GM18508 (cell line): ENCODE data around the gene FASTK.
A peak's percentile ranks its signal among the peaks of the same experiment; 100 is the strongest.
"Not testable (repeated sequence)": the region's sequence is repeated elsewhere in the genome, so short reads cannot be mapped to it uniquely, and the experiment has no call there.

Experiments
- ATAC-seq: cut with Tn5 transposase; IDR thresholded peaks from one replicate; pipeline ENCODE4 v1.9.1; 2021; ENCODE audit warnings: moderate number of reproducible peaks; ENCODE audit not compliant: insufficient read depth, unreplicated experiment

FASTK gene

GRCh38 chr7:151032936-151033863, 47.4 kb downstream of the FASTK start:
- ATAC-seq = no peak

- ATAC-seq = no peak
Measured at GRCh38 chr7:151031011-151031410, 49.6 kb downstream of the FASTK start.

GRCh38 chr7:151028948-151029501, 51.6 kb downstream of the FASTK start:
- ATAC-seq = no peak

- peak; percentile 93 for ATAC-seq
Measured at GRCh38 chr7:151028131-151028947, 52.3 kb downstream of the FASTK start, which contains the start of gene ABCB8. Gene ABCB8, plus strand, starts transcription at chr7:151028450. Its CDS starts 66 bp downstream, at chr7:151028516.

GRCh38 chr7:151027728-151028130, 52.9 kb downstream of the FASTK start:
- ATAC-seq = not testable (repeated sequence)

GRCh38 chr7:151026771-151027727, 53.6 kb downstream of the FASTK start:
- ATAC-seq = not testable (repeated sequence)
